Central memory CD8-positive, alpha-beta T cell (primary cell): ENCODE data around the gene ANK2.

Experiments
- ATAC-seq: fragments of 150-1000 bp; cut with Tn5 transposase; replicated peaks from 2 replicates; pipeline ENCODE4 v1.10.0; 2022; ENCODE audit warnings: mild to moderate bottlenecking, moderate FRiP score, moderate number of reproducible peaks; ENCODE audit not compliant: poor library complexity, severe bottlenecking; ENCODE audit errors: extremely low read depth
- DNase-seq, 2 donors: peaks; one replicate each; pipeline ENCODE4 v3.0.0; 2021; ENCODE audit warnings: low spot score in 2 of 2
- H3K27ac Mint-ChIP-seq: one replicate; pipeline ENCODE4 v1.8.0; 2022; ENCODE audit warnings: low read depth, mild to moderate bottlenecking, moderate library complexity, mixed read lengths
- H3K27me3 Mint-ChIP-seq: one replicate; pipeline ENCODE4 v1.8.0; 2022; ENCODE audit warnings: mixed read lengths
- H3K36me3 Mint-ChIP-seq: one replicate; pipeline ENCODE4 v1.8.0; 2022; ENCODE audit warnings: mild to moderate bottlenecking, moderate library complexity, mixed read lengths; ENCODE audit not compliant: insufficient read depth
- H3K4me1 Mint-ChIP-seq: one replicate; pipeline ENCODE4 v1.8.0; 2022; ENCODE audit warnings: mixed read lengths
- H3K4me3 Mint-ChIP-seq: one replicate; pipeline ENCODE4 v1.8.0; 2022; ENCODE audit warnings: mild to moderate bottlenecking, moderate library complexity, mixed read lengths
- H3K9me3 Mint-ChIP-seq: one replicate; pipeline ENCODE4 v1.8.0; 2022; ENCODE audit warnings: mixed read lengths

Gene ANK2

GRCh38 chr4:113146876-113147358, 97.5 kb downstream of the ANK2 start:
- no peak for DNase-seq
- no peaks in the 10 kb centered on the region for H3K27me3 Mint-ChIP-seq
- peak overlapping the region; percentile 34 for H3K4me3 Mint-ChIP-seq
- peaks cover 5% of the 10 kb centered on the region for H3K9me3 Mint-ChIP-seq
- H3K4me1 Mint-ChIP-seq, result no peaks in the 10 kb centered on the region
- peaks cover 1% of the 10 kb centered on the region for H3K36me3 Mint-ChIP-seq
- ATAC-seq, result no peak
- H3K27ac Mint-ChIP-seq, result peak overlapping the region; percentile 64

- no peaks in the 10 kb centered on the region for H3K4me1 Mint-ChIP-seq
- no peaks in the 10 kb centered on the region for H3K27me3 Mint-ChIP-seq
- H3K4me3 Mint-ChIP-seq, result no peak overlapping the region
- H3K9me3 Mint-ChIP-seq, result peaks cover 5% of the 10 kb centered on the region
- H3K27ac Mint-ChIP-seq, result no peak overlapping the region
- DNase-seq (no peak), ATAC-seq (no peak)
- H3K36me3 Mint-ChIP-seq, result peaks cover 1% of the 10 kb centered on the region
Observed at GRCh38 chr4:113147498-113148111, 98.2 kb downstream of the ANK2 start.

- Mint-ChIP-seq H3K27ac (no peak overlapping the region), H3K27me3 (no peaks in the 10 kb centered on the region), H3K9me3 (peaks cover 5% of the 10 kb centered on the region), H3K36me3 (no peaks in the 10 kb centered on the region), H3K4me3 (no peak overlapping the region), H3K4me1 (no peaks in the 10 kb centered on the region)
- ATAC-seq (no peak), DNase-seq (no peak)
Observed at GRCh38 chr4:113148925-113149324, 99.5 kb downstream of the ANK2 start.

- Mint-ChIP-seq H3K4me1 (no peaks in the 10 kb centered on the region), H3K27me3 (no peaks in the 10 kb centered on the region), H3K4me3 (no peak overlapping the region), H3K27ac (no peak overlapping the region), H3K9me3 (peaks cover 1% of the 10 kb centered on the region), H3K36me3 (peaks cover 2% of the 10 kb centered on the region)
- DNase-seq, result no peak
- no peak for ATAC-seq
Observed at GRCh38 chr4:113153529-113154101, 104.2 kb downstream of the ANK2 start.

DNA sequence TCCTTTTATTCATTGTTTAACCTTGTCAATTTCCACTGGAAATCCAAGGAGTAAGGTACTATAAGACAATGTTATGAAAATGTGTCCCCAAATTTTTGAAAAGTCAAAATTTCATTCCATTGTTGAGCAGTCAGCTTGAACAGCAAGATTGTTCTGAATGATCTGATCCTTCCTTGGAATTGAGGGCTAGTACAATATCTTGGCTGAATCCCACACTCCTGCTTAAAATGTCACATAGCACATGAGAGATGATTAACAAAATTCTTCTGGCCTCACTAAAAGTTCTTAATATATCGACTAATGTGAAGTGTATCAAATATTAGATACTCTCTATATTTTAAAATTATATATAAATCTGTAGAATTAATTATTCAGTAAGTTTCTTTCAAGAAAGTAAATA, 104.8 kb downstream of the ANK2 start:
- no peaks in the 10 kb centered on the region for H3K27me3 Mint-ChIP-seq
- ATAC-seq, result no peak
- DNase-seq, result no peak
- no peak overlapping the region for H3K4me3 Mint-ChIP-seq
- peaks cover 2% of the 10 kb centered on the region for H3K36me3 Mint-ChIP-seq
- no peaks in the 10 kb centered on the region for H3K9me3 Mint-ChIP-seq
- H3K27ac Mint-ChIP-seq, result no peak overlapping the region
- no peaks in the 10 kb centered on the region for H3K4me1 Mint-ChIP-seq

- H3K4me1 Mint-ChIP-seq, result no peaks in the 10 kb centered on the region
- no peaks in the 10 kb centered on the region for H3K27me3 Mint-ChIP-seq
- H3K27ac Mint-ChIP-seq, result no peak overlapping the region
- H3K4me3 Mint-ChIP-seq, result no peak overlapping the region
- ATAC-seq, result no peak
- DNase-seq, result no peak
- peaks cover 3% of the 10 kb centered on the region for H3K36me3 Mint-ChIP-seq
- no peaks in the 10 kb centered on the region for H3K9me3 Mint-ChIP-seq
Observed at GRCh38 chr4:113157086-113157857, 107.8 kb downstream of the ANK2 start.

DNA sequence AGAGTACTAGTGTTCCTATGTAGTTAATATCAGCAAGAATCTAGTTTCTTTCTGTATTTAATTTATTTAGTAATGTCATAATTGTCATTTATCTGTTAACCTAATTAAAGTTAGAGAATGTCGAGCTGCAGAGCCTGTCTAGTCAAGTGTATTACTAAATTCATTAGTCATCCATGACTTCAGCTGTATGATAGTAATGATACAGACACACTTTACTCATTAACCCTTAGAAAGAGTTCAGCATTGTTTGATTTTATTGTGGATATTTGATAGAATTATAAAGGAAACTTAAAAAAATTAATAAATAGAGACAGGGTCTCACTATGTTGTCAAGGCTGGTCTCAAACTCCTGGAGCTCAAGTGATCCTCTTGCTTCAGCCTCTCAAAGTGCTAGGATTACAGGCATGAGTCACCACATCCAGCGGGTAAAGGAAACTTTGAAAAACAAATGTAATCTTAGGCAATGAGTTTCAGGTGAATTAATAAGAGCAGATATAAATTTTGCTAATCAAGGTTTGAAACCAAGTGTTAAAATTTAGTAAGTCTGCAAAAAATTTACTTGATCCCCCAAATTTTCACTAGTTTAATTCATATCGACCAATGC, 110.6 kb downstream of the ANK2 start:
- no peaks in the 10 kb centered on the region for H3K4me1 Mint-ChIP-seq

DNA sequence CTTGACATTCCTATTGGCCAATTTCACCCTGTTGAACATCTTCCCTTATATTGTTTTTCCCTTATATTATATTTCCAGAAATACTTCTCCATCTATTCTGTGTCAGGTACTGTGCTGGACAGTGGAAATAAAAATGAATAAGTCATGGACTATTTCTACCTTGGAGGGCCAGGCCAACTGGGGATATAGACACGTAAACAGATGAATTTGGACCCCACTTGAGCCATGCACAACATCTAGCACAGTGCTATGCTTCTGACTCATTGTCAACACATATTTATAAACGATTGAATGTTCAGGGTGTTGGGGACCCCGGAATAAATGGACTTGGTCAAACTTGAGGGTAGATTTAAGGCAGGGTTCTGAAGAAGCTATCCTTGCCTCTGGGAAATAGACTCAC, 111.1 kb downstream of the ANK2 start:
- H3K4me1 Mint-ChIP-seq, result no peaks in the 10 kb centered on the region
- H3K9me3 Mint-ChIP-seq, result no peaks in the 10 kb centered on the region
- no peak overlapping the region for H3K4me3 Mint-ChIP-seq

More for the DNA sequence above, 110.6 kb downstream of the ANK2 start:
- Mint-ChIP-seq H3K4me3 (no peak overlapping the region), H3K27me3 (no peaks in the 10 kb centered on the region), H3K9me3 (no peaks in the 10 kb centered on the region), H3K36me3 (peaks cover 4% of the 10 kb centered on the region), H3K27ac (no peak overlapping the region)
- ATAC-seq (no peak), DNase-seq (no peak)

GRCh38 chr4:113162089-113162488, 112.6 kb downstream of the ANK2 start:
- no peak for DNase-seq
- Mint-ChIP-seq H3K4me1 (no peaks in the 10 kb centered on the region), H3K36me3 (peaks cover 4% of the 10 kb centered on the region), H3K9me3 (no peaks in the 10 kb centered on the region), H3K27ac (no peak overlapping the region), H3K4me3 (no peak overlapping the region), H3K27me3 (no peaks in the 10 kb centered on the region)
- no peak for ATAC-seq

More for the DNA sequence above, 111.1 kb downstream of the ANK2 start:
- ATAC-seq, result no peak
- Mint-ChIP-seq H3K27me3 (no peaks in the 10 kb centered on the region), H3K27ac (no peak overlapping the region), H3K36me3 (peaks cover 4% of the 10 kb centered on the region)
- no peak for DNase-seq

- DNase-seq, result no peak
- no peaks in the 10 kb centered on the region for H3K9me3 Mint-ChIP-seq
- no peak overlapping the region for H3K4me3 Mint-ChIP-seq
- no peaks in the 10 kb centered on the region for H3K36me3 Mint-ChIP-seq
- H3K4me1 Mint-ChIP-seq, result no peaks in the 10 kb centered on the region
- H3K27ac Mint-ChIP-seq, result no peak overlapping the region
- no peak for ATAC-seq
- H3K27me3 Mint-ChIP-seq, result no peaks in the 10 kb centered on the region
Observed at GRCh38 chr4:113169368-113169767, 119.9 kb downstream of the ANK2 start.

GRCh38 chr4:113170115-113170804, 120.8 kb downstream of the ANK2 start:
- H3K9me3 Mint-ChIP-seq, result no peaks in the 10 kb centered on the region
- H3K4me1 Mint-ChIP-seq, result no peaks in the 10 kb centered on the region
- ATAC-seq (no peak), DNase-seq (no peak)
- H3K4me3 Mint-ChIP-seq, result no peak overlapping the region
- H3K27ac Mint-ChIP-seq, result no peak overlapping the region
- no peaks in the 10 kb centered on the region for H3K27me3 Mint-ChIP-seq
- H3K36me3 Mint-ChIP-seq, result no peaks in the 10 kb centered on the region

DNA sequence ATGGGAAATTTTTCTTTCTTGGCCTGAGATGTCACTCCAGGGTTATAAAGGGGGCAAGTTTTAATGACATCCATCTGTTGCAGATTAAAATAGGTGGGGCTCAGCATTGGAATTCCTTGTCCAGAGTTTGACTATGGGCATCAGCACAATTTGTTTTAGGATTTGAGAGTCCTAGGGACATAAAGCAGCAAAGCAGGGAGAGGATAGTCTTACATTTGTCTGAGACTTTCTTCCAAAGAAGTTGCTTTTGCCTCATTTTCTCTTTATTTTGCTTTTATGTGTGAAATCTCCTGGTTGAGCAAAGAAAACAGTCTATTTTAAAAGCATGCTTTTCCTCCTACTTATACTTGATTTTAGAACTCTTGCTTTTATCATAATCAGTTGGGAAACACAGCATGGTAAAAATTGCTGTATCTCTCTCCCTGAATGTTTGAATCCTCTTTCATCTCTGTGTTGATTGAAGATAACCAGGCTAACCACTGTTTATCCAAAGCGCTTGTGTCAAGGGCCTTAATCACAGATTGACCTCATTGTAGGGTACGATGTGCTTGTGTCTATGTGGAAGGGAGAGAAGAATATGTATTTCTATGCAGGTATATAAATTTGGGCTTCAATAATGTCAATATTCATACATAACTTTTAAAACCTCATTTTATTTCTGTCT, 121.5 kb downstream of the ANK2 start:
- ATAC-seq (no peak), DNase-seq (no peak)
- Mint-ChIP-seq H3K36me3 (no peaks in the 10 kb centered on the region), H3K27ac (no peak overlapping the region), H3K27me3 (no peaks in the 10 kb centered on the region), H3K9me3 (no peaks in the 10 kb centered on the region), H3K4me1 (no peaks in the 10 kb centered on the region), H3K4me3 (no peak overlapping the region)
